Peyer's patch (tissue), 4 donors: ENCODE data around the gene STK32B.

Experiments used
- POLR2A ChIP-seq, 2 donors: fragments of 450-650 bp; IDR thresholded peaks; one replicate each; pipeline ENCODE4 v1.5.1; 2017; ENCODE audit warnings: antibody characterized with exemption in 2 of 2, mild to moderate bottlenecking in 2 of 2, moderate library complexity in 2 of 2
- TF ChIP-seq, protein P1 (sequence below), 6 experiments: fragments of 450-650 bp in 4 of 6; fragments of 200-600 bp in 2 of 6; sonication (generic) in 1 of 6; IDR thresholded peaks; one replicate each; pipeline ENCODE4 v1.5.1; 2017 to 2019; ENCODE audit warnings: antibody characterized with exemption in 6 of 6, mild to moderate bottlenecking in 3 of 6, moderate library complexity in 1 of 6

GRCh38 chr4:5192271-5192670 is 141.0 kb downstream of the STK32B start:
- TF ChIP-seq, protein P1, sequence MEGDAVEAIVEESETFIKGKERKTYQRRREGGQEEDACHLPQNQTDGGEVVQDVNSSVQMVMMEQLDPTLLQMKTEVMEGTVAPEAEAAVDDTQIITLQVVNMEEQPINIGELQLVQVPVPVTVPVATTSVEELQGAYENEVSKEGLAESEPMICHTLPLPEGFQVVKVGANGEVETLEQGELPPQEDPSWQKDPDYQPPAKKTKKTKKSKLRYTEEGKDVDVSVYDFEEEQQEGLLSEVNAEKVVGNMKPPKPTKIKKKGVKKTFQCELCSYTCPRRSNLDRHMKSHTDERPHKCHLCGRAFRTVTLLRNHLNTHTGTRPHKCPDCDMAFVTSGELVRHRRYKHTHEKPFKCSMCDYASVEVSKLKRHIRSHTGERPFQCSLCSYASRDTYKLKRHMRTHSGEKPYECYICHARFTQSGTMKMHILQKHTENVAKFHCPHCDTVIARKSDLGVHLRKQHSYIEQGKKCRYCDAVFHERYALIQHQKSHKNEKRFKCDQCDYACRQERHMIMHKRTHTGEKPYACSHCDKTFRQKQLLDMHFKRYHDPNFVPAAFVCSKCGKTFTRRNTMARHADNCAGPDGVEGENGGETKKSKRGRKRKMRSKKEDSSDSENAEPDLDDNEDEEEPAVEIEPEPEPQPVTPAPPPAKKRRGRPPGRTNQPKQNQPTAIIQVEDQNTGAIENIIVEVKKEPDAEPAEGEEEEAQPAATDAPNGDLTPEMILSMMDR (IDR thresholded peaks at IDR 0.05) = no peak
- TF ChIP-seq POLR2A (IDR thresholded peaks at IDR 0.05) = no peak
